Stomach (tissue), 4 donors: ENCODE results near the gene CISH.

Experiments used
- CTCF ChIP-seq, 7 experiments: fragments of 450-650 bp in 4 of 7; fragments of 200-600 bp in 3 of 7; sonication (generic) in 3 of 7; IDR thresholded peaks; one replicate each; pipeline ENCODE4 v1.5.1; 2016 to 2019; ENCODE audit warnings: antibody characterized with exemption in 7 of 7, control low read depth in 2 of 7, mild to moderate bottlenecking in 1 of 7
- EP300 ChIP-seq: sonication (generic); formaldehyde crosslinking; IDR thresholded peaks from one replicate; pipeline ENCODE4 v1.6.1; 2017; ENCODE audit warnings: antibody characterized with exemption

GRCh38 chr3:50630877-50631276, 19.3 kb upstream of the CISH start:
- no peak for TF ChIP-seq CTCF (IDR thresholded peaks at IDR 0.05)
- no peak for TF ChIP-seq EP300
